PFSK-1 (cell line): ENCODE measurements around the gene APELA.

Source experiments
- FOXP2 ChIP-seq: optimal IDR thresholded peaks from 2 replicates; pipeline ENCODE3; 2011; ENCODE audit warnings: borderline replicate concordance, control low read depth, inconsistent platforms; ENCODE audit not compliant: insufficient read depth; ENCODE audit errors: extremely low read length, extremely low read depth
- POLR2AphosphoS5 ChIP-seq: IDR thresholded peaks from 2 replicates; pipeline ENCODE4 v1.6.1; 2012; ENCODE audit warnings: low read depth, mild to moderate bottlenecking, control low read depth, low read length, moderate library complexity
- SIN3A ChIP-seq: IDR thresholded peaks from 2 replicates; pipeline ENCODE4 v1.6.1; 2012; ENCODE audit warnings: mild to moderate bottlenecking, low read length, moderate library complexity, borderline replicate concordance; ENCODE audit not compliant: insufficient read depth
- TAF1 ChIP-seq: IDR thresholded peaks from 2 replicates; pipeline ENCODE4 v1.6.1; 2012; ENCODE audit warnings: low read length, control low read depth, borderline replicate concordance; ENCODE audit not compliant: insufficient read depth
- TF ChIP-seq, protein P1 (sequence below), 2 experiments: IDR thresholded peaks; 2 replicates each; pipeline versions ENCODE4 v1.6.1 to v1.8.0; 2011 to 2012; ENCODE audit warnings: low read depth in 2 of 2, low read length in 2 of 2, control low read depth in 1 of 2, inconsistent platforms in 1 of 2, mild to moderate bottlenecking in 1 of 2, moderate library complexity in 1 of 2; ENCODE audit not compliant: insufficient read depth in 1 of 2

Gene APELA

DNA sequence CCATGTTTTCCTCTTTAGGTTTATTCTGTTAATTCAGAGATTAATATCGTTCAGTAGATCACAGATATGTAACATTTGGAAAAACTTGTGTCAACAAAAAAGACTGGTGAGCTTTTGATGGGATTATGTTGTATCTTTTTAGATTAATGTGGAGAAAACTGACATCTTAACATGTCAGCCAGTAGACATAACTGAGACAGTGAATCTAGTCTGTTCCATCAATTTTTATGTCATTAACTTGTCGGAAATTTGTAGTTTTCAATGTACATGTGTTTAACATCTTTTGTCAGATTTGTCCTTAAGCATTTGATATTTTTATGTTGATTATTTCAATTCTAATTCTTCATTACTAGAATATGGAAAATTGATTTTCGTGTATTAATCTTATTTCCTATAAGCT, 42.0 kb downstream of the APELA start:
- TF ChIP-seq SIN3A (no peak), TAF1 (no peak), FOXP2 (no peak), POLR2AphosphoS5 (no peak)
- TF ChIP-seq, protein P1, sequence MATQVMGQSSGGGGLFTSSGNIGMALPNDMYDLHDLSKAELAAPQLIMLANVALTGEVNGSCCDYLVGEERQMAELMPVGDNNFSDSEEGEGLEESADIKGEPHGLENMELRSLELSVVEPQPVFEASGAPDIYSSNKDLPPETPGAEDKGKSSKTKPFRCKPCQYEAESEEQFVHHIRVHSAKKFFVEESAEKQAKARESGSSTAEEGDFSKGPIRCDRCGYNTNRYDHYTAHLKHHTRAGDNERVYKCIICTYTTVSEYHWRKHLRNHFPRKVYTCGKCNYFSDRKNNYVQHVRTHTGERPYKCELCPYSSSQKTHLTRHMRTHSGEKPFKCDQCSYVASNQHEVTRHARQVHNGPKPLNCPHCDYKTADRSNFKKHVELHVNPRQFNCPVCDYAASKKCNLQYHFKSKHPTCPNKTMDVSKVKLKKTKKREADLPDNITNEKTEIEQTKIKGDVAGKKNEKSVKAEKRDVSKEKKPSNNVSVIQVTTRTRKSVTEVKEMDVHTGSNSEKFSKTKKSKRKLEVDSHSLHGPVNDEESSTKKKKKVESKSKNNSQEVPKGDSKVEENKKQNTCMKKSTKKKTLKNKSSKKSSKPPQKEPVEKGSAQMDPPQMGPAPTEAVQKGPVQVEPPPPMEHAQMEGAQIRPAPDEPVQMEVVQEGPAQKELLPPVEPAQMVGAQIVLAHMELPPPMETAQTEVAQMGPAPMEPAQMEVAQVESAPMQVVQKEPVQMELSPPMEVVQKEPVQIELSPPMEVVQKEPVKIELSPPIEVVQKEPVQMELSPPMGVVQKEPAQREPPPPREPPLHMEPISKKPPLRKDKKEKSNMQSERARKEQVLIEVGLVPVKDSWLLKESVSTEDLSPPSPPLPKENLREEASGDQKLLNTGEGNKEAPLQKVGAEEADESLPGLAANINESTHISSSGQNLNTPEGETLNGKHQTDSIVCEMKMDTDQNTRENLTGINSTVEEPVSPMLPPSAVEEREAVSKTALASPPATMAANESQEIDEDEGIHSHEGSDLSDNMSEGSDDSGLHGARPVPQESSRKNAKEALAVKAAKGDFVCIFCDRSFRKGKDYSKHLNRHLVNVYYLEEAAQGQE (IDR thresholded peaks at IDR 0.05; ENCODE audit: insufficient read depth in 1 of 2, low read depth in 2 of 2, low read length in 2 of 2) = no peak

DNA sequence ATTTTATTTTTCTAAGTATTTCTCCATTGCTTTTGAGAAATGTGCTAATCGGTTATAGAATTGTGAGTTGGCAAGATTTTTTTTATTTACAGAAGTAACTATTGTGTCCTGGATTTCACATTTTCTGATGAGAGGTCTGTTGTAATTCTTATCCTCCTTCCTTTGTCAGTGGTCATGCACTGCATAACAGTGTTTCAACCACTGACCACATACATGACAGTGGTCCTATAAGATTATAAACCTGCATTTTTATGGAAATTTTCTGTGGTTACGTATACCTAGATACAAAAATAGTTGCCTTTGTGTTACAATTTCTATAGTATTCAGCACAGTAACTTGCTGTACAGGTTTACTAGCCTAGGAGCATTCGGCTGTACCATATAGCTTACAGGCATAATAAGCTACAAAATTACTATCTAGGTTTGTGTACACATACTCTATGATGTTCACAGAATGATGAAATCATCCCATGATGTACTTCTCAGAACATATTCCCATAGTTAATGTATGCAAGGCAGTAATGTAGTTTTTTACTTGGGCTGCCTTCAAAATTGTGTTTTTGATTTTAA, 47.8 kb downstream of the APELA start:
- TF ChIP-seq SIN3A = no peak
- no peak for TF ChIP-seq POLR2AphosphoS5
- TF ChIP-seq, protein P1 (IDR thresholded peaks at IDR 0.05; ENCODE audit: insufficient read depth in 1 of 2, low read depth in 2 of 2, low read length in 2 of 2) = no peak
- no peak for TF ChIP-seq TAF1
- no peak for TF ChIP-seq FOXP2

DNA sequence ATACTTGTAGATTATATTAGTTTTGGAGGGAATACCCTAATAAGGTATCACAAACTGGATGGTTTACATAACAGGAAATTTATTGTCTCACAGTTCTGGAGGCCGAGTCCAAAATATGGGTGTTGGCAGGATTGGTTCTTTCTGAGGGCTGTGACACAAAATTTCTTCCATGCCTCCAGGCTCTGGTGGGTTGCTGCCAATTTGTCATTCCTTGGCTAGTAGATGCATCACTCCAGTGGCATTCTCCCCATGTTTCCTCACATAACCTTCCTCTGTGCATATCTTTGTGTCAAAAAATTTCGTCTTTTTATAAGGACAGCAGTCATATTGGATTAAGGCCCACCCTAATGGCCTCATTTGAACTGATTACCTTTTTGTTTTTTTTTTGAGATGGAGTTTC, 49.3 kb downstream of the APELA start:
- TF ChIP-seq POLR2AphosphoS5 (no peak), SIN3A (no peak), FOXP2 (no peak), TAF1 (no peak)
- TF ChIP-seq, protein P1 (IDR thresholded peaks at IDR 0.05; ENCODE audit: insufficient read depth in 1 of 2, low read depth in 2 of 2, low read length in 2 of 2) = no peak

DNA sequence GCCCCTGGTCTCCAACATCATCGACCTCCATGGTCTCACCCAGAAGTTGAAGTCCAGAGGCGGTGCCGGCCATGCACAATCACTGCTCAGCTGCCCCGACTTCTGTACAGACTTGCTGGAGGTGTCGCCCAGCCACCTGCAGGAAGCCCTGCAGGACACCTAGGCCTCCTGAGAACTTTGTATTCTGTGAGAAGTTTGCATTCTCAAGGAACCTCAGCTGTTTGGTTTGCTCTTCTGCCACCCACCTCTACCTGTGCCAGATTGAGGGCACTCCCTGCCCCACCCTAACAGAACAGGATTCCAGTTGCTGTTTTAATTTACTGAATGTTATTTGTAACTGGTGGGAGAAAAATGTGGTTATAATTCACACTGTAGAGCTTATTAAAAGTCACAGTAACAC, 53.7 kb downstream of the APELA start:
- TF ChIP-seq POLR2AphosphoS5 = no peak
- no peak for TF ChIP-seq FOXP2
- TF ChIP-seq, protein P1 (IDR thresholded peaks at IDR 0.05; ENCODE audit: insufficient read depth in 1 of 2, low read depth in 2 of 2, low read length in 2 of 2) = no peak
- TF ChIP-seq SIN3A = no peak
- no peak for TF ChIP-seq TAF1

DNA sequence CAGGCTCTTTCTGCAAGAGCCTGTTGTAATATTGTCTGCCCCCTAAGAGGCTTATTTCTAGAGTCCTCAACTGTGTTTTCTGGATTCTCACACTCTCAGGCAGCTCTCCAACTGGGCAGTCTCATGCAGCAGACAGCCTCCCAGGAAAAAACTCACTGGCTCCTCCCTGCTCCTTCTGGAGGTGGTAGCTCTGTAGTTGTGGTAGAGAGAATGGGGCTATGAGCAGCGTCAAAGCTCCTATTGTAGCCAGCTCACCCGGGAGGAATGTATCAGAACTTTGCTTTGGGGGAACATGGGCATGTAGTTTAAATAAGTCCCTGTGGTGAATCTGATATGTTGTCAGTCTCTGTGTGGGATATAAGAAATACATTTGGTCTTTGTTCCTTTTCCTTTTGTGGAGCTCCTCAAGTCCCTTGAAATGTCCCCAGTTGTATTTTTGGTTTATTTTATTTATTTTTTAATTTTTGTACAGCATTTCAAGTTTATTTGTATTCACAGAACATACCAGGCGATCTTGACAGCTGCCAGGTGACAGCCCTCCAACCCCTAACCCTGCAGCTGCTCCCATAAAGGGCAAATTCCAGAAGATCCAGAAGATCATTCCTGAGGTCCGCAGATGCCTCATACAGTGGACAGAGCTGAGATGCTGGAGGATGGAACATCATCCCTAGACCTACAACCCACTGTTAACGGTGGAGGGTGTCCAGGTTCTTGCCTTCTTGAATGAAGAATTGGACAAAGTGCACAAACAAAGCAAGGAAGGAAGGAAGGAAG, 54.8 kb downstream of the APELA start:
- no peak for TF ChIP-seq FOXP2
- no peak for TF ChIP-seq TAF1
- TF ChIP-seq POLR2AphosphoS5 = no peak
- no peak for TF ChIP-seq SIN3A
- TF ChIP-seq, protein P1 (IDR thresholded peaks at IDR 0.05; ENCODE audit: insufficient read depth in 1 of 2, low read depth in 2 of 2, low read length in 2 of 2) = no peak
